HG03095 (cell line): ENCODE results near the gene MYMX.
"Not testable (repeated sequence)": the region's sequence is repeated elsewhere in the genome, so short reads cannot be mapped to it uniquely, and the experiment has no call there.

ENCODE experiments used
- ATAC-seq: cut with Tn5 transposase; IDR thresholded peaks from one replicate; pipeline ENCODE4 v1.9.1; 2021; ENCODE audit warnings: moderate library complexity; ENCODE audit not compliant: unreplicated experiment

MYMX gene

DNA sequence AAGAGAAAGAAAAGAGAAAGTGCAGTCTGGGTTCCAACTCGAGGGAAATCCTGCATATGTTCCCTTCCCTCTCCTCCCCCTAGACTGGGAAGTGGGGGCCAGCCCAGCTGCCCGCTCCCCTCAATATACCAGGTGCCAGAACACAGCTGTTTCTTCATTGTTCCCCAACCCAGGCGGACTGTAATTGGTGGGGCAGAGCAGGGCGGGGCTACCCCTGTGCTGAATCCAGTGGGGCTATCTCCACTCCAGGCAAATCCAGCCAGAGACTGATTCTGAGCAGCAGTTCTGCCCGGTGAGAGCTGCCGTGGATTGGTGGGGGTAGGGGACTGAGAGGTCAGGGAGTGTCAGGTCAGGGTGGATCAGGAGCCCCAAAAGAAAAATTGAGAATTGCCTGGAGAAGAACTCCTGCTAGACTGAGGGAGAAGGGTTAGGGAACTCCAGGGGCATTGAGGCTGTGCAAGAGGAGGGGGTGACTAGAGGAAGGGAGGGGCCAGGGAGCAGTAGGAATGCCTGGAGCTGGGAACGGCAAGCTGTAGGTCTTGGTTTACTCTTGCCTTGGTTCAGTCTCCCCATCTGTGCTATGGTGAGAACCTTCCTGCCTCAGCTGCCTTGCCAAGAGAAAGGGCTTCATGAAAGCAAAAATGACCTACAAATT, at the start of gene MYMX:
Gene MYMX (plus strand): TSS at position 250 of the 655 bp plus-strand sequence. CDS start 546 bp downstream, outside the sequence.
- no peak for ATAC-seq

DNA sequence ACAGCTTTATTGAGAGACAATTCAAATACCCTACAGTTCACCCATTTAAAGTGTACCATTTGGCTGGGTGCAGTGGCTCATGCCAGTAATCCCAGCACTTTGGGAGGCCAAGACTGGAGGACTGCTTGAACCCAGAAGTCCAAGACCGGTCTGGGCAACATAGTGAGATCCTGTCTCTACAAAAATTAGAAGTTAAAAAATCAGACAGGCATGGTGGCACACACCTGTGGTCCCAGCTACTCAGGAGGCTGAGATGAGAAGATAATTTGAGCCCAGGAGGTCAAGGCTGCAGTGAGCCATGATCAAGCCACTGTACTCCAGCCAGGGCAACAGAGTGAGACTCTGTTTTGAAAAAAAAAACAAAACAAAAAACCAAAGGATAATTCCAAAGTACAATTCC, 49.2 kb upstream of the MYMX start:
- ATAC-seq = no peak

DNA sequence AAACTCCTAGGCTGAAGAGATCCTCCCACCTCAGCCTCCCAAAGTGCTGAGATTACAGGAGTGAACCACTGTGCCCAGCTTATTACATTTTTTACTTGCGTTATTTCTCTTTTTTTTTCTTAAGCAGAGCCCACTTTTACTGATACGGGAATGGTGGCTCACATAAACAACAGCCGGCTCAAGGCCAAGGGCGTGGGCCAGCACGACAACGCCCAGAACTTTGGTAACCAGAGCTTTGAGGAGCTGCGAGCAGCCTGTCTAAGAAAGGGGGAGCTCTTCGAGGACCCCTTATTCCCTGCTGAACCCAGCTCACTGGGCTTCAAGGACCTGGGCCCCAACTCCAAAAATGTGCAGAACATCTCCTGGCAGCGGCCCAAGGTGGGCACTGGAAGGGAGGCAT, 47.6 kb upstream of the MYMX start:
- ATAC-seq = no peak

DNA sequence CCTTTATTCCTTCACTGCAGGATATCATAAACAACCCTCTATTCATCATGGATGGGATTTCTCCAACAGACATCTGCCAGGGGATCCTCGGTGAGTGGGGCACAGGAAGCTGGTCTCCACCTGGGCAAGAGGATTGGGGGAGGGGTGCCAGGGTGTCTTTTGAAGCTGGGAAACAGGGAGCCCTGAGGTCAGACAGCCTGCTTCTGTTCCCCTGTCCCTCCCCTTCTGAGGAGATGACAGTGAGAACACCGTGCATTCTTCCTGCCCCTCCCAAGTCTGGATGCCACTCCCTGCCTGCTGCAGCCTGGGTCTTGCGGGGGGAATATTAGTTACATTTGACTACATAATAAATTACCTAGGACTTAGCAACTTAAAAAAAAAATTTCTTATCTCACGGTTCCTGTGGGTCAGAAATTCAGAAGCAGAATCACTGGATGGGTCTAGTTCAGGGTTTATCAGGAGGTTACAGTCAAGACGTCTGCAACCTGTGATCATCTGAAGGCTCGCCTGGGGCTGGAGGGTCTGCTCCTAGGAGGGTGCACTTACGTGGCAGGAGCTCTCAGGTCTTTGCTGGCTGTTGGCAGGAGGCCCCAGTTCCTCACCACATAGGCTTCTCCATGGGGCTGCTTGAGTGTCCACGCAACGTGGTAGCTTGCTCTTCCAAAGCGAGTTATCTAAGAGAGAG, 46.7 kb upstream of the MYMX start:
- no peak for ATAC-seq

DNA sequence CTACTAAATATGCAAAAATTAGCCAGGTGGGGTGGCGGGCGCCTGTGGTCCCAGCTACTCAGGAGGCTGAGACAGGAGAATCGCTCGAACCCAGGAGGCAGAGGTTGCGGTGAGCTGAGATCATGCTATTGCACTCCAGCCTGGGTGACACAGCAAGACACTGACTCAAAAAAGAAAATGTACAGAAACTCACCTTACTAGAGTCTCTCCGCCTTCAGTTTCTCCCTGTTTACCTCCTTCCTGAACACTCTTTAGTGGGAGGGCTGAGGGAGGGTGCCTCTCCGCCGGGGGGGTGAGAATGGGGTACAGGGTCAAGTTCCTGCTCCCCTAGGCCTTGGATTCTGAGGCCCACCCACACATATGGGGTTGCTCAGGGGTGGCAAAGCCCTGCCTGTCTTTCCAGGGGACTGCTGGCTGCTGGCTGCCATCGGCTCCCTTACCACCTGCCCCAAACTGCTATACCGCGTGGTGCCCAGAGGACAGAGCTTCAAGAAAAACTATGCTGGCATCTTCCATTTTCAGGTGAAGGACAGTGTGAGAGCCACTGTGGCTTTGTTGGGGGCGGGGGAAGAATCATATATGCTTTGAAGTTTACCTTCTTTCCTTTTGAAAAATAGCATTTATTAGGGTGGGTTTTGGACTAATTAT, 44.7 kb upstream of the MYMX start:
- no peak for ATAC-seq

DNA sequence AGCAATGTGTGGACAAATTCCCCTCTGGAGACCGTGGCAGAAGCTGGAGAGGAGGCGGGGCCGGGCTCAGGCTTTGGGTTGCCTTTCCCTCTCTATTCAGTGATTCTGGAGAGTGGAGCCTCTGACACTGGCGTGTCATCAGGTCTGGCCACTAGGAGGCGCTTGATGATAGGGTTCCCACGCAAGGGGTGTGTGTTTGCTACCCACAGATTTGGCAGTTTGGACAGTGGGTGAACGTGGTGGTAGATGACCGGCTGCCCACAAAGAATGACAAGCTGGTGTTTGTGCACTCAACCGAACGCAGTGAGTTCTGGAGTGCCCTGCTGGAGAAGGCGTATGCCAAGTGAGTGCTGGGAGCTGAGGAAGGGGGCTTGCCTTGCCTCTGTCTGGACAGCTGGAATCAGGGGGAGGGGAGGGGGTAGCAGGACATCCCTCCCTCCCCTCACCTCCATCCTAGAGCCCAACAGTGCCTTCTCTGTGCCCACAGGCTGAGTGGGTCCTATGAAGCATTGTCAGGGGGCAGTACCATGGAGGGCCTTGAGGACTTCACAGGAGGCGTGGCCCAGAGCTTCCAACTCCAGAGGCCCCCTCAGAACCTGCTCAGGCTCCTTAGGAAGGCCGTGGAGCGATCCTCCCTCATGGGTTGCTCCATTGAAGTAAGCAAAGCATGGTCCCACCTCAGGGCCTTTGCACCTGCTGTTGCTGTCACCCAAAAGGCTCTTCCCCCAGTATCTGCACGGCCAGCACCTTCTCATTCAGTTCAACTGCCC, 43.8 kb upstream of the MYMX start:
- peak; percentile 48 for ATAC-seq

DNA sequence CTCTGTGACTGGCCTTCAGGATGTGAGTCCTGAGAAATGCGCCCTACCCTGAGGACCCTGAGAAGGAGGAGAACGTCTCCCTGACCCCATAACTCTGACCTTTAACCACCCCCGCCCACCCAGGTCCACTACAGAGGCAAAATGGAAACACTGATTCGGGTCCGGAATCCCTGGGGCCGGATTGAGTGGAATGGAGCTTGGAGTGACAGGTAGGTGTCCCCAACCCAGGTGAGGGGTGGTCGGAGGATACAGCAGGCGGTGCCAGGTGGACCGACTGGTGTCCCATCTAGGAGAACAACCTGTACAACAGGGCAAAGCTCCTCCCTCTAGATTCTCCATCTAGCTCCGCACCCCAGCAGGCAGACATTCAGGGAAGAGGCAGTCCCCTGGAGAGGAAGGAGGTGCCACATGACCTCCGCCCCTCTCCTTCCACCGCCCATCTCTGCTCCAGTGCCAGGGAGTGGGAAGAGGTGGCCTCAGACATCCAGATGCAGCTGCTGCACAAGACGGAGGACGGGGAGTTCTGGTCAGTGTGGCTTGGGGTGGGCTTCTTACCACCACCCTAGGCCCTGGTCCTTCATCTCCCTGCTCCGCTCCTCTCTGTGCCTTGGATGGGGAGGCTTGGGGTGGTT, 40.5 kb upstream of the MYMX start:
- no peak for ATAC-seq

DNA sequence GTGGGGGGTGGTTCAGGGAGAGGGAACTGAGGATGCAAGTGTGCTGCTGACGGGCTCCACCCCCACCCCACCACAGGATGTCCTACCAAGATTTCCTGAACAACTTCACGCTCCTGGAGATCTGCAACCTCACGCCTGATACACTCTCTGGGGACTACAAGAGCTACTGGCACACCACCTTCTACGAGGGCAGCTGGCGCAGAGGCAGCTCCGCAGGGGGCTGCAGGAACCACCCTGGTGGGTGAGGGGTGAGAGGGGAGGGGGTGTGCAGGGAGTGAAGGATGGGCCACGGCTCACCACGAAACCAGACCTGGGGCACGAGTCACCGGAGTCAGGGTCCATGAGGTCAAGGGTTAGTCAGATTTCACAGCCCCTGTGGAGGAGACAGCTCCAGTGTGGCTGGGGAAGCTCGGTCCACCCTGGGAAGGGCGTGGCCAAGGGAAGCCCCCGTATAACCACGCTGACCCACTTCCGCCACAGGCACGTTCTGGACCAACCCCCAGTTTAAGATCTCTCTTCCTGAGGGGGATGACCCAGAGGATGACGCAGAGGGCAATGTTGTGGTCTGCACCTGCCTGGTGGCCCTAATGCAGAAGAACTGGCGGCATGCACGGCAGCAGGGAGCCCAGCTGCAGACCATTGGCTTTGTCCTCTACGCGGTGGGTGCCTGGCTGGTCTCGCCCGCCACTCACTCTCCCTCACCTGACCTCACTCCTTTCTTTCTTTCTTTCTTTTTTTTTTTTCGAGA, 39.8 kb upstream of the MYMX start:
- ATAC-seq = peak; percentile 54

DNA sequence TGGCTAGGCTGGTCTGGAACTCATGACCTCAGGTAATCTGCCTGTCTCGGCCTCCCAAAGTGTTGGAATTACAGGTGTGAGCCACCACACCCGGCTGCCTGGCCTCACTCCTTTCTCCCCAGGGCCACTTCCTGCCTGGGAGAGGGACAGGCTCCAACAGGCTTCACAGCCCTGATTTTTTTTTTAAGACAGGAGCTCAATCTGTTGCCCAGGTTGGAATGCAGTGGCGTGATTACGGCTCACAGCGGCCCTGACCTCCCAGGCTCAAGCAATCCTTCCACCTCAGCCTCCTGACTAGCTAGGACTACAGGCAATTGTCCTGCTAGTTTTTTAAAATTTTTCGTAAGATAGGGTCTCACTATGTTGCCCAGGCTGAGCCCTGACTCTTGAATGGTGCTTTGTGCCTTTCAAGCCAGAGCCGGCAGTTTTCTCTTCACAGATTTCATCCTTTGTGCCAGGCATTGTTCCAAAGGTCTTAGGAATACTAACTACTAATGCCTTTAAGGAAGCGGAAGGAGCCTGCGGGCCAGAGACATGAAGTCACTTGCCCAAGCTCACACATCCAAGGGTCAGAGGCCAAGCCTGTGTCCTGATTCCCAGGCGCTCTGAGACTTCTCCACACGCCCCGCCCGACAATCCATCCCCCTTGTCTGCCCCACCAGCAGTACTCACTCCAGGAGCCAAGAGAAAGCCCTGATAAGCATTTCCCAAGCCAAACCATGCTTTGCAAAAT, 38.9 kb upstream of the MYMX start:
- no peak for ATAC-seq

DNA sequence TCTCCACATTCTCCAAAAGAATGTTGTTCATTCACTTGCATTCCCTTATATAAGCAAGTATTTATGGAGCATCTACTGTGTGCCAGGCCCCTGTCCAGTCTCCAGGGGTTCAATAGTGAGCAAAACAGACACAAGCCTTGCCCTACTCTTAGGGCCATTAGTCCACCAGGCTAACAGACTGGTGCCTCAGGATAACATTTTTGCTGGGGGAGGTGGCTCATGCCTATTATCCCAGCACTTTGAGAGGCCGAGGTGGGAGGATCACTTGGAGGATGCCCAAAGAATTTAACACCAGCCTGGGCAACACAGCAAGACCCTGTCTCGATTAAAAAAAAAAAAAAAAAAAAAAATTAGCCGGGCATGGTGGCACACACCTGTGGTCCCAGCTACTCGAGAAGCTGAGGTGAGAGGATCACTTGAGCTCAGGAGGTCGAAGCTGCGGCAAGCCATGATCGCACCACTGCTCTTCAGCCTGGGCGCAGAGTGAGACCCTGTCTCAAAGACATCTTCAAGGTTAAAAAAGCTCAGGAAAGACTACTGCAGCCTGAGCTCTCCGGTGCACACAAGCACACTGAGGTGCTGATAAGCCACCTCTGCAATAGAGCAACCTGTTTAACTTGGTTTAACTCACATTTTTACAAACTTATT, 38.2 kb upstream of the MYMX start:
- ATAC-seq = no peak

DNA sequence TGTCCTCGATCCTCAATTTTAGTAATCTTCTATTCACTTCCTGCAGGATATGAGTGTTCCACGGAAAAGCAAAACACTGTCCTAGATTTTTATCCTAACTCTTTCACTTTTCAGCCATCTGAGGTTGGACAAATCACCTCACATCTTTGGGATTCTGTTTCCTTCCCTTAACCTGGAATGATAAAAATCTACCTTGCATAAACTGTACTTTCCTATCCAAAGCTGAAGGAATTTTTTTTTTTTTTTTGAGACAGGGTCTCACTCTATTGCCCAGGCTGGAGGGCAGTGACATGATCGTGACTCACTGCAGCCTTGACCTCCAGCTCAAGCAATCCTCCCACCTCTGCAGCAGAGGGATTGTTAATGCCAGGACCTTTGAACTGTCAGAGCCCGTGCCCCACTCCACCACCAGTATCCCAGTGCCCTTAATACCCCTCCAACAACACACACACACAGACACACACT, 37.6 kb upstream of the MYMX start:
- ATAC-seq = no peak

DNA sequence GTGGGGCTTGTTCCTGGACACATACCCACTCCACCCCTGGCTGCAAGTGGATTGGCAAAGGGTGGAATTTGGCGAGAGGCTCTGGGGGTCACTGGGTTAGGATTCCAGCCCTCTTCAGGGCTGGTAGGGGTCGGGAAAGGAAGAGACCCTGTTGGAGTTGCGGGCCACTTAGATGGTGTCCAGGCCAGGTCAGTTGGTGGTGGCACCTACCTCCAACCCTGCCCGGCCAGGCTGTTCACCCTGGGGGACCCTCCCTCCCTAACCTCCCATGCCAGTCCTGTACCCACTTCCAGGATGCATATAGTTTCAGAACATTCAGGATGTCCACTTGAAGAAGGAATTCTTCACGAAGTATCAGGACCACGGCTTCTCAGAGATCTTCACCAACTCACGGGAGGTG, 37.1 kb upstream of the MYMX start:
- no peak for ATAC-seq

DNA sequence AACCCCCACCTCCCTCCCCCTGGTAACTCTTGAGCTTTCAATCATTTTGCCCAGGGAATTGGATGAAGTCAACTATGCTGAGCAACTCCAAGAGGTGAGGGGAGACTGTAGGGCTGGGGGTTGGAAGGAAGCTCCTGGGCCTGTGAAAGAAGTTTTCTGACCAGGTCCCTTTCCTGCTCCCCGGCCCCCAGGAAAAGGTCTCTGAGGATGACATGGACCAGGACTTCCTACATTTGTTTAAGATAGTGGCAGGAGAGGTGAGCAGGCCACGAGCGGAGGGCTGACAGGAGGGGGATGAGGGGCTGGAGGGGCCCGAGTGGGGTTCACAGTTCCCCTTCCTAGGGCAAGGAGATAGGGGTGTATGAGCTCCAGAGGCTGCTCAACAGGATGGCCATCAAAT, 36.3 kb upstream of the MYMX start:
- ATAC-seq = no peak

DNA sequence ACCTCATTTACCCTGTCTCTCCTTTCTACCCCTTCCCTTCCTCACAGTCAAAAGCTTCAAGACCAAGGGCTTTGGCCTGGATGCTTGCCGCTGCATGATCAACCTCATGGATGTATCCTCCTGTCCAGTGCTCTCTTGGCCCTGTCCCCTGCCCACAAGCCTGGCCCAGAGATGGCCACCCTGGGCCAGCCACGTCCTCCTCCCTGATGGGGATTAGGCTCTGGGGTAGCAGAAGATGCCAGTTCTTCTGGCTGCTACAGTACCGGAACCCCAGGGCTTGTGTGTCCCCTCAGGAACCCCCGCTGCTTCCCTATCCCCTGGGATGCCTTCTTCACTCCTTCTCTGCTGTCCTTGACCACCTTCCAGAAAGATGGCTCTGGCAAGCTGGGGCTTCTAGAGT, 35.8 kb upstream of the MYMX start:
- ATAC-seq = no peak

DNA sequence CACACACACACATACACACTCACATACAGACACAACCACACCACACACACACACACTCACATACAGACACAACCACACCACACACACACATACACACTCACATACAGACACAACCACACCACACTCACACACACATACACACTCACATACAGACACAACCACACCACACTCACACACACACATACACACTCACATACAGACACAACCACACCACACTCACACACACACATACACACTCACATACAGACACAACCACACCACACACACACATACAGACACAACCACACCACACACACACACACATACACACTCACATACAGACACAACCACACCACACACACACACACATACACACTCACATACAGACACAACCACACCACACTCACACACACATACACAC, 34.9 kb upstream of the MYMX start:
- not testable (repeated sequence) for ATAC-seq

DNA sequence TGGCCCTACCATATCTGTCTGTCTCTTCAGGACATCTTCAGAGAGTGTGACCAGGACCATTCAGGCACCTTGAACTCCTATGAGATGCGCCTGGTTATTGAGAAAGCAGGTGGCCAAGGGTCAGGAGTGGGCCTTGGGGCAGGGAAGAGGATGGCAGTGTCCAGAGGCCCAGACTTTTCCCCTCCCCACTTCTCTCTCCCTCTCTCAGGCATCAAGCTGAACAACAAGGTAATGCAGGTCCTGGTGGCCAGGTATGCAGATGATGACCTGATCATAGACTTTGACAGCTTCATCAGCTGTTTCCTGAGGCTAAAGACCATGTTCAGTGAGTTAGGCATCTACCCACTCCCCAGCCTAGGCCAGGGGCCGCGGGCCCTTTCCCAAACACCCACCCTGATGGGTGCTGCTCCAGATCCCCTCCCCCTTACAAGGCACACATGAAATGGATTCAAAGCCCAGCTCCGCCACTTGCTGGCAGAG, 33.8 kb upstream of the MYMX start:
- ATAC-seq = no peak

DNA sequence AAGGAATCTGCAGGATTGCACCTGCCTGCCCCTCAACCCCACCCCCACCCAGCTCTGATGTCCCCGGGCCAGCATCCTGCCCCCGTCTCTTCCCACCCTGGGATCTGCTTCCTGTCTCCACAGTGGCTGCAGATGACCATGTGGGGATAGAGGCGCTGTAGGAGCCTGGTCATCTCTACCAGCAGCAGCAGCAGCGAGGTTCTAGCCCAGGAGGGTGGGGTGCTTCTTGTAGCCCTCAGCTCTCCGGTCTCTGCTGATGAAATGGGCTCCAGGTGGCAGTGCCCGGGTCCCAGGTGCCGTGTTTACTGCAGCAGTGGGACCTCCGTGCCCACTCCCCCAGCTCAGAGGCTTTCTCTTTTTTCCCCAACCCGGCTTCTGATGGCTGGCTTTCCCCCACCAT, 32.9 kb upstream of the MYMX start:
- ATAC-seq = no peak

DNA sequence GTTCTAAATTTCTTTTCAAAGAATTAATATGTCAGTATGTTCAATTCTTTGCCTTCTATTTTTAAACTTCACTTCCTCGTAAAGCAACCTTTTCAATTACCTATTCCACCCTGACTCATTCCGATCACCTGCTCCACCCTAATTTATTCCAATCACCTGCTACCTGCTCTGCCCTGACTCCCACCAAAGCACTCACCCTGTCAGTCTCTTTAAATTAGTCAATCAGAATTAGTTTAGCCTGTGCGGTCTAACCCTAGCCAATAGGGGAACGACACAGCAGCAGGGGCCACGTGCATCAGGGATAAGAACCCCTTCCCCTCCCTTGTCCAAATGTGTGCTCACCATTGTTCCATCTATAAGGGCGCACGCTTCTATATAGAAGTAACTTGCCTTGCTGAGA, 31.4 kb upstream of the MYMX start:
- not testable (repeated sequence) for ATAC-seq
